Right lobe of liver (tissue), 6 donors: ENCODE results near the gene BNIP3. TPM values are rescaled to one million over a fixed set of nuclear protein-coding genes. Genes with fewer than 3 reads are reported as not detected.

ENCODE experiments used
- ATAC-seq, 4 donors: fragments of 200-7000 bp; cut with Tn5 transposase; one replicate each; pipeline ENCODE4 v1.9.1; 2020; ENCODE audit warnings: mild to moderate bottlenecking in 4 of 4, moderate library complexity in 4 of 4
- DNase-seq, 3 donors: peaks; one replicate each; pipeline ENCODE4 v3.0.0-alpha.2; 2020
- H3K27ac ChIP-seq, 3 donors: fragments of 200-600 bp; one replicate each; pipeline ENCODE4 v1.8.0; 2022
- H3K27me3 ChIP-seq, 2 donors: fragments of 200-600 bp; one replicate each; pipeline ENCODE4 v1.8.0; 2022
- H3K36me3 ChIP-seq, 4 donors: fragments of 200-600 bp; sonication (generic) in 1 of 4; one replicate each; pipeline versions ENCODE4 v1.5.1 to v1.8.0; 2017 to 2022; ENCODE audit warnings: control low read depth in 1 of 4
- H3K4me1 ChIP-seq, 4 donors: fragments of 200-600 bp; sonication (generic) in 1 of 4; one replicate each; pipeline versions ENCODE4 v1.5.1 to v1.8.0; 2017 to 2022; ENCODE audit warnings: control low read depth in 1 of 4
- H3K4me3 ChIP-seq, 3 donors: fragments of 200-600 bp; one replicate each; pipeline ENCODE4 v1.8.0; 2022
- H3K9me3 ChIP-seq, 4 donors: fragments of 200-600 bp; sonication (generic) in 1 of 4; one replicate each; pipeline versions ENCODE4 v1.5.1 to v1.8.0; 2017 to 2022; ENCODE audit warnings: control low read depth in 1 of 4
- CTCF ChIP-seq, 4 donors: fragments of 200-600 bp in 3 of 4; fragments of 450-650 bp in 1 of 4; IDR thresholded peaks; one replicate each; pipeline versions ENCODE4 v1.5.1 to v1.8.0; 2016 to 2022; ENCODE audit warnings: antibody characterized with exemption in 4 of 4, mild to moderate bottlenecking in 2 of 4
- POLR2A ChIP-seq: fragments of 450-650 bp; IDR thresholded peaks from one replicate; pipeline ENCODE4 v1.6.1; 2017; ENCODE audit warnings: antibody characterized with exemption, mild to moderate bottlenecking
- WGBS: methylation state at CpG from one replicate; pipeline ENCODE4 v1.1.6; 2018; ENCODE audit warnings: low coverage, low lambda C conversion rate; ENCODE audit not compliant: insufficient coverage; ENCODE audit errors: missing lambda C conversion rate; 5-methylcytosine and 5-hydroxymethylcytosine counted together
- intact Hi-C, 2 donors: fragments of 100-400 bp; cut with DNase I; formaldehyde crosslinking; loops; one replicate each; pipeline versions ENCODE4 v1.11.2 to v1.14.1; 2022
- total RNA-seq, 6 experiments: library from RNA; depleted of rRNA in 2 of 6; stranded (reverse); fragments of >200 nt in 2 of 6; fragmentation: NEBNext Ultra II Directional in 3 of 6; extraction: Animal tissue kit (Norgen Biotek cat#: 25700) in 3 of 6; gene quantifications; one replicate each; pipeline versions ENCODE4 v1.1.0 to v1.2.4, GENCODE V29; 2016 to 2023
- donor health status: DM: no; HTN: yes; CAD: no.
- donor health status: DM: no; HTN: no; CAD: no.
- donor health status: DM: no; HTN: no; CAD: no.
- donor health status: DM: no; HTN: yes; CAD: no.
- donor health status: DM: no; HTN: yes; CAD: no.

BNIP3 gene
- total RNA-seq, 6 experiments from 2014 or later, result 87.7 to 373 (median 102) TPM

DNA sequence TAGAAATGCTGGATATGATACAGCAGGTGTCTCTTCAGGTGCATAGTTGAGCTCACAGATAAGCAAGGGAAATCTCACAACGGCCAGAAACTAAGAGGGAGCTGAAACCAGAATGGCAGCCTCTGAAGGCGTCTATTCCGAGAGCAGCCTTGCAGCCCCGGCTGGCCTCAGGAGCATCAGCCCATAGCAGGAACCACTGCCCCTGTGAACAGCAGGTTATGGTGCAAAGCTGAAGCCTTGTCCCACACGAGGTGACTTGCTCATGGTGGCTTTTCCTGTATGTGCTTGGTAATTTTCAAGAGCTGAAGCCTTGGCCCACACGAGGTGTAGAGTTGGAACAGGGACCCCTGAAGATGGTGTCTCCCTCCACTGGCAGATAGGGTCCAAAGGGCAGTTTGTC, 33.2 kb downstream of the BNIP3 start:
- Histone ChIP-seq H3K4me3 (no peak overlapping the region), H3K9me3 (no peaks in the 10 kb centered on the region), H3K27ac (no peak overlapping the region), H3K4me1 (no peaks in the 10 kb centered on the region), H3K36me3 (peaks cover 0 to 60% (median 23%) of the 10 kb centered on the region in 4 donors), H3K27me3 (no peaks in the 10 kb centered on the region)
- intact Hi-C loops, result no loop called here
- TF ChIP-seq POLR2A (no peak), CTCF (IDR thresholded peaks at IDR 0.05) (no peak)
- no peak for ATAC-seq
- WGBS, result 89% methylated on average over 4 of the region's 6 CpGs
- peak in 2 of 3 donors; percentile 22 to 23 for DNase-seq

DNA sequence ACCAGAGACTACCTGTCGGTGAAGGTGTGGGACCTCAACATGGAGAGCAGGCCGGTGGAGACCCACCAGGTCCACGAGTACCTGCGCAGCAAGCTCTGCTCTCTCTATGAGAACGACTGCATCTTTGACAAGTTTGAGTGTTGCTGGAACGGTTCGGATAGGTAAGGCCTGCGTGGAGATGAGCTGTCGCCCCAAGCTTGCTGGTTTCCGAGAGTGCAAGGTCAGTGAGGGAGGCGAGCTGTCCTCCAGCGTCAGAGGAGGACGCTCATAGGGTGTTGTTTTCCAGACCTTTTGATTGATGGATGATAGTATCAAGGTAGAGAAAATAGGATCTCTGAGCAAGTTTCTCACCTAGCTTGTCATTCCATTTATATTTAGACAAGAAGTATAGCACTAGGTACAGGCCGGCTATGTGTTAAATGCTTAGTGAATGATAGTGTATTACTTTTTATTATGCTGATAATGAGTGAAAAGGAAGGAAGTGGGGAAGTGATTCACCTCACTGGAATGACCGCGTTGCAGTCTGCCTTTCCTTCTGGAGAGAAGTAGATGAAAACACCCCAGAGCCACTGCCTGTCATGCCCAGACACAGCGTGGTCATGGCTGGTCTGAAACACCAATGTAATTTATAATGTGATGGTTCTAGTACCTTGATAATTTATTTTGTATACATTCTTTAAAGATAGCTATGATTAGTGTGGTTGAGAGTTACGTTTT, 33.9 kb downstream of the BNIP3 start:
- Histone ChIP-seq H3K36me3 (peaks cover 0 to 60% (median 23%) of the 10 kb centered on the region in 4 donors), H3K27me3 (no peaks in the 10 kb centered on the region), H3K27ac (no peak overlapping the region), H3K4me1 (no peaks in the 10 kb centered on the region), H3K9me3 (no peaks in the 10 kb centered on the region), H3K4me3 (no peak overlapping the region)
- TF ChIP-seq CTCF (IDR thresholded peaks at IDR 0.05), result no peak
- no peak for TF ChIP-seq POLR2A
- DNase-seq (peak in 2 of 3 donors; percentile 15 to 21), ATAC-seq (peak in 3 of 4 donors; percentile 35 to 61 (median 50))
- intact Hi-C loops, result no loop called here
- 73% methylated on average over 9 of the region's 18 CpGs for WGBS

- no peak overlapping the region for H3K4me3 ChIP-seq
- no peaks in the 10 kb centered on the region for H3K9me3 ChIP-seq
- WGBS, result 88% methylated on average over 5 of the region's 14 CpGs
- intact Hi-C loops, result no loop called here
- H3K36me3 ChIP-seq, result peaks cover 0 to 60% (median 23%) of the 10 kb centered on the region in 4 donors
- ATAC-seq, result no peak
- DNase-seq, result peak in 1 of 3 donors; percentile 23
- no peak overlapping the region for H3K27ac ChIP-seq
- H3K4me1 ChIP-seq, result no peaks in the 10 kb centered on the region
- H3K27me3 ChIP-seq, result no peaks in the 10 kb centered on the region
- TF ChIP-seq CTCF (IDR thresholded peaks at IDR 0.05) (no peak), POLR2A (no peak)
These were observed 34.8 kb downstream of the BNIP3 start for GRCh38 chr10:131946880-131947279.

DNA sequence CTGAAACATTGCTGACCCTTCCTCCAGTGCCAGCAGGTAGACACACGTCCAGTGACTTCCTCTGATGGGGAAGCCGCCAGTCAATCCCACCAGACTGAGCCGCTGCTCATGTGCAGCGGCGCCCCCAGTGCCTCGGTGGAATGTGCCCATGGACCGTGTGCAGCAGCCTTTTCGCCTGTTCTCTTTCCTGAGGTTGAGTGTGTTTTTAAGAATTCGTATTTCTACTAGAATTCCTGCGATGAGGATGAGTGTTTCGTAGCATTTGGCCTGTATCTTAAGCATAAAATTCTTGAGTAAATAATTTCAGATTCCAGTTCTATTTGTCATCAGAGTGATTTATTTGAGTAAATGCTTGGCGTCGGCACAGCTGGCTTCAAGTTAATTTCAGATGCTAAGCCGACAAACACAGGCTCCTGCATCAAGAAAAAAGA, 35.4 kb downstream of the BNIP3 start:
- peaks cover 0 to 55% (median 20%) of the 10 kb centered on the region in 4 donors for H3K36me3 ChIP-seq
- H3K9me3 ChIP-seq, result no peaks in the 10 kb centered on the region
- DNase-seq (no peak), ATAC-seq (no peak)
- H3K27me3 ChIP-seq, result no peaks in the 10 kb centered on the region
- intact Hi-C loops, result no loop called here
- TF ChIP-seq POLR2A (no peak), CTCF (IDR thresholded peaks at IDR 0.05) (no peak)
- 79% methylated on average over 12 of the region's 14 CpGs for WGBS
- H3K27ac ChIP-seq, result no peak overlapping the region
- no peaks in the 10 kb centered on the region for H3K4me1 ChIP-seq
- no peak overlapping the region for H3K4me3 ChIP-seq
